NB4 (cell line): ENCODE results near the gene SND1.

Experiments
- DNase-seq: peaks from one replicate; pipeline ENCODE4 v3.0.0; 2010; ENCODE audit warnings: low read depth
- H3K4me3 ChIP-seq: one replicate; pipeline ENCODE4 v1.5.1; 2011; ENCODE audit warnings: mild to moderate bottlenecking, low read depth, low read length, moderate library complexity
- CTCF ChIP-seq: IDR thresholded peaks from one replicate; pipeline ENCODE4 v1.5.1; 2012; ENCODE audit warnings: low read depth, low read length
- MAX ChIP-seq: IDR thresholded peaks from 2 replicates; pipeline ENCODE4 v1.6.1; 2011; ENCODE audit warnings: low read depth, low read length
- MYC ChIP-seq: IDR thresholded peaks from 2 replicates; pipeline ENCODE4 v1.6.1; 2011; ENCODE audit warnings: low read depth, low read length
- POLR2A ChIP-seq: IDR thresholded peaks from 2 replicates; pipeline ENCODE4 v1.6.1; 2011; ENCODE audit warnings: mild to moderate bottlenecking; ENCODE audit not compliant: insufficient read length; ENCODE audit errors: extremely low read depth

The SND1 gene

GRCh38 chr7:127922656-127923055, 270.7 kb downstream of the SND1 start:
- no peak for DNase-seq
- TF ChIP-seq CTCF = no peak
- no peak for TF ChIP-seq POLR2A
- no peak for TF ChIP-seq MAX
- no peak for TF ChIP-seq MYC
- no peak overlapping the region for H3K4me3 ChIP-seq

GRCh38 chr7:127924874-127925273, 272.9 kb downstream of the SND1 start:
- no peak for DNase-seq
- TF ChIP-seq CTCF (no peak), MAX (no peak), POLR2A (no peak), MYC (no peak)
- H3K4me3 ChIP-seq = no peak overlapping the region

GRCh38 chr7:127927348-127927696, 275.3 kb downstream of the SND1 start:
- H3K4me3 ChIP-seq = no peak overlapping the region
- no peak for DNase-seq
- TF ChIP-seq POLR2A (no peak), MYC (no peak), MAX (no peak), CTCF (no peak)

- H3K4me3 ChIP-seq = no peak overlapping the region
- no peak for TF ChIP-seq CTCF
- DNase-seq = no peak
These were observed 276.2 kb downstream of the SND1 start for GRCh38 chr7:127928222-127928621.

GRCh38 chr7:127928852-127929251, 276.9 kb downstream of the SND1 start:
- TF ChIP-seq POLR2A (no peak), MAX (no peak), MYC (no peak), CTCF (no peak)
- H3K4me3 ChIP-seq = no peak overlapping the region

More at GRCh38 chr7:127928852-127929251, 276.9 kb downstream of the SND1 start:
- no peak for DNase-seq
